DMS114 treated with DMSO at 0.1 percent for 48 hours (cell line): ENCODE results near the gene SMAD3.

Experiments
- DNase-seq: peaks from one replicate; lab custom pipeline; 2025; ENCODE audit not compliant: unreplicated experiment; lab: John Stamatoyannopoulos, UW

SMAD3 gene

GRCh38 chr15:67157521-67158252 is 92.3 kb downstream of the SMAD3 start:
- no peak for DNase-seq

GRCh38 chr15:67158367-67158766 is 93.0 kb downstream of the SMAD3 start:
- DNase-seq: no peak

DNA sequence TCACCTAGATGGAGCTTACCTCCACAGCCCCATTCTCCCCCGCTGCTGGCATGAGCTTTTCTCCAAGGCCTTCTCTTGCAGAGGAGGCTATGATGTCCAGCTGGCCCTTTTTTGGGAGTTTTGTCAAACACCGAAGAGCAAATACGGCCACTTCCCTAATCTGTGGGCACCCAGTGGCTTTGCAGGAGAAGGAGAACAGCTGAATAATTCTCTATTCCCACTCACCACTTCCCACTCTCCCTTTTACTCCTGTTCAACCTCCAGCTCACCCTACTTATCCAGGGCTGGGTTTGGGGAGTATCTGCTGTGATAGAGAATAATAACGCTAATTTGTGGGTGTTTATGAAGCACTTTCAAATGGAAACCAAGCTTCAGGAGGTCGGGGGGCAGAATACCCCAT is 96.0 kb downstream of the SMAD3 start:
- DNase-seq: no peak

- DNase-seq: no peak
Measured at GRCh38 chr15:67161881-67162280, 96.5 kb downstream of the SMAD3 start.

DNA sequence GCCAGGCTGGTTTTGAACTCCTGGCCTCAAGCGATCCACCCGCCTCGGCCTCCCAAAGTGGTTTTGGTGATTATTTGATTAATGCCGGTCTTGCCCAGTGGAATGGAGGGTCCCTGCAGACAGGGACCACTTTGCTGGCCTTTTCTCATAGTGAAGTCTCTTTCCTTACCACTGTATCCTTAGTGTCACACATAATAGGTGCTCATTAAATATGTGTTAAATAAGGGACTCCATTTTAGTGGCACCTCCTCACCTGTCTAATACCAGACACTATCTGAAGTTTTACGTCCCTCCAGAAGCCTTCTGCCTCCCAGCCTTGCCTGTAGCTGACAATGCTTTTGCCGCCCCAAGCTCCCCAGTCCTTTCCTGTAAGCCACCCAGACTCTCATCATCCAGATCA is 97.8 kb downstream of the SMAD3 start:
- no peak for DNase-seq

GRCh38 chr15:67164401-67164791 is 99.0 kb downstream of the SMAD3 start:
- DNase-seq: no peak

GRCh38 chr15:67164811-67165253 is 99.4 kb downstream of the SMAD3 start:
- DNase-seq: no peak

GRCh38 chr15:67165254-67166253 is 100.2 kb downstream of the SMAD3 start:
- DNase-seq: no peak

DNA sequence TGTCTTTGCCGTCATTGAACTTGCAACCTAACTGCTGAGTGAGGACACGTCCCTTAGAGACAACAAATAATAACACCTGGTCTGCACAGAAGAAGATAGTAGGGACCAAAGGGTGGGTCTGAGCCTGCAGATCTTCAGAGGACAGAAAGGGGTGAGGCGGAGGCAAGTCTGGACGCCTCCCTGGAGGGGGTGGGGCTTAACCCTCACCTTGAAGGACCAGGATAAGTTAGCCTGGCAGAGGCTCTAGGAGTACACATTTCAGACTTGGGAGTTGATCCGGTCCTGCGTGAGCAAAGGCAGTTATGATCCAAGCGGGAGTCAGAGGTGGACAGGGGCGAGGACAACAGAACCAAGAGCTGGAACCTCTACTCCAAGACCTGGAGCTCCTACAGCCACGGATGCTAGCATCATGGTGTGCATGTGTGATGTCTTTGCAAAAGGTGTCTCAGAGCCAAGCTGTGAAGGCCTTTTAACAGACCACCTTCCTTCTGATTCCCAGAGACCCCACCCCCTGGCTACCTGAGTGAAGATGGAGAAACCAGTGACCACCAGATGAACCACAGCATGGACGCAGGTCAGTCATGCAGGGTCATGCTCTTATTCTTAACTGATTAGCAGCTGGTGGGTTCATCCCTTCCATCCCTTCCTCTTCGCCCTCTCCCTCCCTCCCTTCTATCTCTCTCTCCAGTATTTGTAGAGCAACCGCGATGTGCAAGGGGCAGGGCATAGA is 101.0 kb downstream of the SMAD3 start:
- DNase-seq: no peak

- DNase-seq: no peak
Measured at GRCh38 chr15:67167091-67167490, 101.7 kb downstream of the SMAD3 start.

- DNase-seq: no peak
Measured at GRCh38 chr15:67168694-67169093, 103.3 kb downstream of the SMAD3 start.

- no peak for DNase-seq
Measured at GRCh38 chr15:67170143-67170925, 104.9 kb downstream of the SMAD3 start.

GRCh38 chr15:67171471-67171870 is 106.1 kb downstream of the SMAD3 start:
- DNase-seq: no peak

DNA sequence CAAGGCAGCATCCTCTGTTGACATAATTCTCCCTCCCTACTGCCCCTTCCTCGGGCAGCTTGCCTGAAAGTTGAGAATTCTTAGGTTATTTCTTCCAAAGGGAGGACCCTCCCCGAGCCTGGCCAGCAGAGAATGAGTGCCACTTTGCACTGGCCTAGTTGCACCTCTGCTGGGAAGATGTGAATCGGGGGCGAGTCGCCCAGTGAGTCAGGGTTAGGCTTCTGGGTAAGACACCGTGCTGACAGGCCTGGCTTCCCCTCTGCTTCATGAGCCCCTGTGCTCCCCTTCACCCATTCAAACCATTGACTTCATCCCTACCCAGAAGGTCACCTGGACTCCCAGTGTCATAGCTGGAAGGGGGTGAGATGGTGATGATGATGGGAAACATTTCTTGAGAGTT is 106.8 kb downstream of the SMAD3 start:
- no peak for DNase-seq

DNA sequence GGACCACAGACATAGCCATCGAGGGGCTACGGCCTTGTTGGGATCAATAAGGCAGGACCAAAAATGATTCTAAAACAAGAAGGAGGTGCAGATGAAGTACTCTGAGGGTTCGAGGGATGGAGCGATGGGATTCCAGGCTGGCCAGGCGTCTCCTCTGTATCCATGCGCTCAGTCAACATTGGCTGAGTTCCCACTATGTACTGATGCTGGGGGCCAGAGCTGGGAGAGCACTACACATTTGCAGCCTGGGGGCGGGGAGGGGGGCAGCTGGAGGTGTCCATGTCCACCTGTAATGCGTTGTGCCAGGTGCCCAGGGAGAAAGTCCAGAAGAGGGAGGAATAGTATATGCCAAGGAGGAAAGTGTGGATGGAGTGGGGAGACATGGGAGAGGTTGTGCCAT is 107.6 kb downstream of the SMAD3 start:
- no peak for DNase-seq

GRCh38 chr15:67173786-67174185 is 108.4 kb downstream of the SMAD3 start:
- no peak for DNase-seq

DNA sequence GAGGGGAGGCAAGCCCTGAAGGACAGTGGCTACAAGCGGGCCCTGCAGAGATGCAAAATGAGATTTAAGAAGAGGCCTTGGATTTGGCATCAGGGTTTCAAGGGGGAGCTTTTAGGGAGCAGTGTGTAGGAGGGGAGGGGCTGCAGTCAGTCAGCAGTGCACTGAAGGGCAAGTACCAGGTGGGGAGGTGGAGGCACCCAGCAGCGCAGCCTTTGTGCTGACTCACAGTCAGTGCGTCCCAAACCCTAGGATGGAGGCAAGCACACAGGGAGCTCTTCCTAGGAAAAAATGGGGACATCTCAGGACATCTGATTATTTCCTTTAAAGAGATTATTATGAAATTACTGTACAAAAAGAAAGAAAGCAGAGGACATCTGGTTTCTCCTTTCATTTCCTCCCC is 109.0 kb downstream of the SMAD3 start:
- DNase-seq: no peak

DNA sequence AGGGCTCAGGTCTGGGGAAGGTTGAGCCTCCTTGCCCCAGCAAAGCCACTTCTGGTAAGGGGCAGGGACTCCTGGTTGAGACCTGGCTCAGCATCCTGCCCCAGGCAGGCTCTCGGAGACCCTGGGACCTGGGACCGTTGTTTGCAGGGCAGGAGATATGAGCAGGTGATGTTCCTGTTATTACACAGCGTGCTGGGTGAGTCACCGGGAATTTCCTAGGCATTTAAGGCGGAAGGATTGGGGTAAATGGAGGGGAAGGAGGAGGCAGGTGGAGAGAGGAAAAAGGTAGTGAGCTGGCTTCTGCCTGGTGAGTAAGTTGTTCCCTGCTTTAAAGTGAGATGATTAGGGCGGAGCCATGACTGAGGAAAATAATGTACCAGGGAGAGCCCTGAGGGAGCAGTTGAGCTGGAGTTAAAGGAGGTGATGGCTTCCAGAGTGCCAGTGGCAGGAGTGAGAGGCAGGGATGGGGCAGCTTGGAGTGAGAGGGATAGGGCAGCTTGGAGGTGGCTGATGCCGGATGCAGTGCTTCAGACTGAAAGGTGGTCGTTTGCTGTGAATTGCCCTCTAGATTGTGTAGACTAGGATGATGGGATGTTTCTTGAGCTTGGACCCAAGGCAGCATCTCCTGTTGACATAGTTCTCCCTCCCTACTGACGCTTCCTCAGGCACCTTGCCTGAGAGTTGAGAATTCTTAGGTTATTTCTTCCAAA is 109.6 kb downstream of the SMAD3 start:
- no peak for DNase-seq

GRCh38 chr15:67175643-67176071 is 110.3 kb downstream of the SMAD3 start:
- no peak for DNase-seq
